ENCODE measurements around the gene RNASE12.

DNA sequence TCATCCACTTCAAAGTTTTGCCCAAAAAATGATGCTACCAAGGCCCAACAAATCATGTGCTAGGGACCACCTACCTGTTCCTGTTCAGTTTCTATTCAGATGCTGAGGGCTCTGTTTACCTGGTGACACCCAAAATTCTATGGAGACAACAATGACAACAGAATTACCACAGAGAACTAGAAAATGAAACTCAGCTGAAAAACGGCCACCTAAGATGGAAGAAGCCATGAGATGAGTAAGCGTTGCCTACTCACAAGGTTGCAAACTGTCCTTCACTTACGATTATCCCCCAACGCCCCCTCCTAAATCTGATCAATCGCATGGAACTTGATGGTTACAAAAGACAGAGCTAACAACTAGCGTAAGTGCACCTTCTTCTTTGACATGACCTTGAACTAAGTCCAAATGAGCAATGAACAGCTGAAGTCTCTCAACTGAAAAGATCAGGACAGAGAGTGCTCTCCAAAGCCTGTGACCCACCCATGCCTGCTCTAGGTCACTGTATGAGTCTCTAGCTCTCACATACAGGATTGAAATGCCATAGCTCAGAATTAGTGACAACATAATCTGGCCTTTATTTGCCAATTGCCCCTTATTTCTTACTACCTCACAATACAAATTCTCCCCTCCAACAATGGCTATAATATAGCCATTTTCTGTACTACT lies 3.6 kb downstream of the RNASE12 start, which contains the start of gene RNASE11:
- TF ChIP-seq POLR2A (IDR thresholded peaks at IDR 0.05; ENCODE audit: borderline replicate concordance, extremely low read depth, insufficient read depth, insufficient read length) (no peak), TCF7L2 (IDR thresholded peaks at IDR 0.05; ENCODE audit: borderline replicate concordance, extremely low read depth, insufficient read depth, insufficient read length) (no peak), EZH2 (IDR thresholded peaks at IDR 0.05) (no peak)
- TF ChIP-seq, protein P1, sequence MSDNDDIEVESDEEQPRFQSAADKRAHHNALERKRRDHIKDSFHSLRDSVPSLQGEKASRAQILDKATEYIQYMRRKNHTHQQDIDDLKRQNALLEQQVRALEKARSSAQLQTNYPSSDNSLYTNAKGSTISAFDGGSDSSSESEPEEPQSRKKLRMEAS (IDR thresholded peaks at IDR 0.05): no peak
- TF ChIP-seq, protein P2, sequence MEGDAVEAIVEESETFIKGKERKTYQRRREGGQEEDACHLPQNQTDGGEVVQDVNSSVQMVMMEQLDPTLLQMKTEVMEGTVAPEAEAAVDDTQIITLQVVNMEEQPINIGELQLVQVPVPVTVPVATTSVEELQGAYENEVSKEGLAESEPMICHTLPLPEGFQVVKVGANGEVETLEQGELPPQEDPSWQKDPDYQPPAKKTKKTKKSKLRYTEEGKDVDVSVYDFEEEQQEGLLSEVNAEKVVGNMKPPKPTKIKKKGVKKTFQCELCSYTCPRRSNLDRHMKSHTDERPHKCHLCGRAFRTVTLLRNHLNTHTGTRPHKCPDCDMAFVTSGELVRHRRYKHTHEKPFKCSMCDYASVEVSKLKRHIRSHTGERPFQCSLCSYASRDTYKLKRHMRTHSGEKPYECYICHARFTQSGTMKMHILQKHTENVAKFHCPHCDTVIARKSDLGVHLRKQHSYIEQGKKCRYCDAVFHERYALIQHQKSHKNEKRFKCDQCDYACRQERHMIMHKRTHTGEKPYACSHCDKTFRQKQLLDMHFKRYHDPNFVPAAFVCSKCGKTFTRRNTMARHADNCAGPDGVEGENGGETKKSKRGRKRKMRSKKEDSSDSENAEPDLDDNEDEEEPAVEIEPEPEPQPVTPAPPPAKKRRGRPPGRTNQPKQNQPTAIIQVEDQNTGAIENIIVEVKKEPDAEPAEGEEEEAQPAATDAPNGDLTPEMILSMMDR (IDR thresholded peaks at IDR 0.05 in 2 of 3, conservative IDR thresholded peaks at IDR 0.05 in 1 of 3; ENCODE audit: borderline replicate concordance in 1 of 3, insufficient read depth in 1 of 3, low read depth in 2 of 3, low read length in 2 of 3): no peak

Data from HCT116 (cell line).